Astrocyte of the spinal cord (primary cell): Measurements from ENCODE around the gene KCNQ1OT1.

Experiments
- DNase-seq: peaks from one replicate; pipeline ENCODE4 v3.0.0; 2011; ENCODE audit warnings: low read depth, low spot score
- H3K4me3 ChIP-seq: 2 replicates; pipeline ENCODE4 v1.5.1; 2011; ENCODE audit warnings: low read depth, mild to moderate bottlenecking, low read length, moderate library complexity
- CTCF ChIP-seq: IDR thresholded peaks from 2 replicates; pipeline ENCODE4 v1.5.1; 2012; ENCODE audit warnings: low read depth, mild to moderate bottlenecking, low read length, inconsistent platforms
- in situ Hi-C: cut with HindIII; loops from 2 replicates; pipeline ENCODE4 v1.10.0; 2017; ENCODE audit warnings: low sequenced_read_pairs

KCNQ1OT1 gene

GRCh38 chr11:2586087-2586792 is 113.6 kb downstream of the KCNQ1OT1 start:
- in situ Hi-C loops = no loop called here
- H3K4me3 ChIP-seq = no peak overlapping the region

DNA sequence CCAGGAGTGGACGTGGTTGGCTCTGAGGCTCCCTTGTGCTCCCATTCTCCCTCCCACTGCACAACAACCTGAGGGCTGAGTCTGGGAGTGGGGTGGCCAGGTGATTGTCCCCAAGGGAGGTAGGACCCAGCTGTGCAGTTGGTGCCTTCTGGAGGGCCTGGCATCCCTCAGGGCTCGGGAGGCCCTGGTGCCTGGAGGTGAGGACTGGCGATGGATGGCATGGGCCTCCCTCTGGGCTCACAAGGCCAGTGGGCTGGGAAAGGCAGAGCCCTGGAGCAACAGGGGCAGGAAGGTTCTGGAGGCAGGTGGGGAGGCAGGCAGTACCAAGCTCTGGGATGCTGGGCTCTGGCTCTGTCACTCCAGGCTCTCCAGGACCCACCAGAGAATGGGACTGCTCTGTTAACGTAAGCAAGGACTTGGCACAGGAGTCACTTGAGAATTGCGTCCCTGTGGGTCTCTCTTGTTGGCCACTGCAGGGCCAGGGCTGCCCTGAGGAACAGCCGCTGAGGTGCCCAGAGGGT is 114.2 kb downstream of the KCNQ1OT1 start:
- DNase-seq = no peak
- in situ Hi-C loops = no loop called here
- TF ChIP-seq CTCF = no peak

More at GRCh38 chr11:2586087-2586792, 113.6 kb downstream of the KCNQ1OT1 start:
- DNase-seq = no peak
- TF ChIP-seq CTCF = no peak

GRCh38 chr11:2584812-2585565 is 114.8 kb downstream of the KCNQ1OT1 start:
- H3K4me3 ChIP-seq = no peak overlapping the region
- no peak for DNase-seq
- TF ChIP-seq CTCF = no peak
- in situ Hi-C loops = no loop called here

More for the DNA sequence above, 114.2 kb downstream of the KCNQ1OT1 start:
- H3K4me3 ChIP-seq = no peak overlapping the region

DNA sequence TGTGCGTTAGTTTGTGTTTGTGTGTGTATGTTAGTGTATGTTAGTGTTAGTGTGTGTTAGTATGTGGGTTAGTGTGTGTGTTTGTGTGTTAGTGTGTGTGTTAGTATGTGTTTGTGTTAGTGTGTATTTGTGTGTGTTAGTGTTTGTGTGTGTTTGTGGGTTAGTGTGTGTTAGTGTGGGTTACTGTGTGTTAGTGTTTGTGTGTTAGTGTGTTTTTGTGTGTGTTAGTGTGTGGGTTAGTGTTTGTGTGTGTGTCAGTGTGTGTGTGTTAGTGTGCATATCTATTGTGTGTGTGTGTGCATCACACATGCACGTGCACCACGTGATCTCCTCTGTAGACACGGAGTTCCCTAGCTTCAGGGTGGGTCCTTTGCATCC is 115.4 kb downstream of the KCNQ1OT1 start:
- no peak for DNase-seq
- no peak for TF ChIP-seq CTCF
- in situ Hi-C loops = no loop called here
- H3K4me3 ChIP-seq = no peak overlapping the region

- in situ Hi-C loops = no loop called here
- no peak for DNase-seq
- H3K4me3 ChIP-seq = no peak overlapping the region
- no peak for TF ChIP-seq CTCF
These were observed 116.2 kb downstream of the KCNQ1OT1 start for GRCh38 chr11:2583605-2583958.

DNA sequence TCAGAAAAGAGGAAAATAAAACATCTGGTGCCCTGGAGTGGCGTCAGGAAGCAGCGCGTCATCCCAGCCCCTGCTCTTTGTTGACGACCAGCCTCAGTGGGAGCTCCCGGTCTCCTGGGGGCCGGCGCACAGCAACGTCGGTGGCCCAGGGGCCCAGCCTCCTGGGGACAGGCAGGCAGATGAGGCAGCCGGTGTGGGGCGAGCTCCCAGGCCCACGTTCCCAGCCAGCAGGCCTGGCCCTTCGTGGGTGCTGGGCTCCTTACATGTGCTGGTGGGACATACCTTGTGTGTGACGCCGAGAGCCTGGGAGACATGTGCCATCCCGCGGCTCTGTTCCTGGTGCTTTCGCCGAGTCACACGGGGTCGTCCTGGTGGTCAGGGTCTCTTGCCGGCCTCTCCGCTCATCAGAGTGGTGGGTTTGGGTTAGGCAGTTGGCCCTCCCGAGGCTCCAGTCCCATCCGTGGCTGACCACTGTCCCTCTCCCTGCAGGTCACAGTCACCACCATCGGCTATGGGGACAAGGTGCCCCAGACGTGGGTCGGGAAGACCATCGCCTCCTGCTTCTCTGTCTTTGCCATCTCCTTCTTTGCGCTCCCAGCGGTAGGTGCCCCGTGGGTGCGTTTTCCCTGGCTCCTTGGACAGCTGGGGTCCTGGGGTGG is 116.7 kb downstream of the KCNQ1OT1 start:
- no peak for TF ChIP-seq CTCF
- no peak overlapping the region for H3K4me3 ChIP-seq
- in situ Hi-C loops = no loop called here
- DNase-seq = no peak
